K562 (cell line): Measurements from ENCODE around the gene ANO9. TPM values are rescaled to one million over a fixed set of nuclear protein-coding genes. Genes with fewer than 3 reads are reported as not detected.

Experiments used
- ARID3B ChIP-seq: fragments of 250-450 bp; sonication (Bioruptor Pico); IDR thresholded peaks from 2 replicates; pipeline ENCODE4 v1.4.0; 2020; ENCODE audit warnings: borderline replicate concordance
- E2F5 ChIP-seq: sonication (generic); formaldehyde crosslinking; IDR thresholded peaks from 2 replicates; pipeline ENCODE4 v1.8.0; 2022; ENCODE audit warnings: mild to moderate bottlenecking, missing genetic modification reagents
- FOSL1 ChIP-seq: fragments of 200-800 bp; sonication (Bioruptor generic); conservative IDR thresholded peaks from 2 replicates; pipeline ENCODE4 v1.6.1; 2016; ENCODE audit warnings: missing genetic modification characterization, missing compliant biosample characterization
- HDAC3 ChIP-seq: fragments of 450-650 bp; IDR thresholded peaks from 2 replicates; pipeline ENCODE4 v1.6.1; 2018; ENCODE audit warnings: borderline replicate concordance, mild to moderate bottlenecking, moderate library complexity; ENCODE audit not compliant: partially characterized antibody
- HMG20A ChIP-seq: fragments of 450-650 bp; formaldehyde crosslinking; conservative IDR thresholded peaks from 2 replicates; pipeline ENCODE4 v1.4.0; 2020; ENCODE audit warnings: mild to moderate bottlenecking, mixed read lengths
- ILF3 ChIP-seq: fragments of 450-650 bp; IDR thresholded peaks from 2 replicates; pipeline ENCODE4 v1.6.1; 2018; ENCODE audit warnings: antibody characterized with exemption, mild to moderate bottlenecking, moderate library complexity, borderline replicate concordance
- PHB ChIP-seq: fragments of 250-450 bp; sonication (Bioruptor Pico); IDR thresholded peaks from 2 replicates; pipeline ENCODE4 v1.5.0; 2021
- PURB ChIP-seq: sonication (generic); formaldehyde crosslinking; IDR thresholded peaks from 2 replicates; pipeline ENCODE4 v1.9.0; 2021; ENCODE audit warnings: low read depth, mild to moderate bottlenecking, missing genetic modification reagents
- SIN3B ChIP-seq: fragments of 450-650 bp; IDR thresholded peaks from 2 replicates; pipeline ENCODE4 v1.6.1; 2017; ENCODE audit warnings: low read depth, mild to moderate bottlenecking, moderate library complexity
- TFE3 ChIP-seq: fragments of 450-650 bp; formaldehyde crosslinking; IDR thresholded peaks from 2 replicates; pipeline ENCODE4 v1.4.0; 2020; ENCODE audit warnings: mild to moderate bottlenecking, mixed read lengths
- U2AF2 ChIP-seq: fragments of 200-400 bp; formaldehyde crosslinking; optimal IDR thresholded peaks from 2 replicates; pipeline ENCODE3; 2017; ENCODE audit warnings: low read depth, mild to moderate bottlenecking, low read length
- ZNF507 ChIP-seq: conservative IDR thresholded peaks from 2 replicates; pipeline ENCODE4 v1.6.1; 2017; ENCODE audit warnings: missing genetic modification characterization, missing compliant biosample characterization
- polyA plus RNA-seq, 8 experiments: library from polyadenylated mRNA; depleted of rRNA in 4 of 8; stranded (reverse) in 5 of 8; unstranded in 3 of 8; fragments of >200 nt; fragmentation: Nextera tagmentation in 2 of 8; fragmentation: Illumina TruSeq in 1 of 8; extraction: Ambion mirVana in 2 of 8; extraction: Trizol in 1 of 8; gene quantifications; 2 replicates each; pipeline versions ENCODE4 v1.2.1 to v1.2.3, GENCODE V29; 2011 to 2014; ENCODE audit warnings: inconsistent platforms in 1 of 8, missing spikeins in 1 of 8
- total RNA-seq, 7 experiments: library from RNA; depleted of rRNA in 6 of 7; stranded (reverse); fragments of >200 nt in 6 of 7; fragmentation: Illumina TruSeq in 2 of 7; extraction: Trizol in 2 of 7; gene quantifications; 2 replicates each; pipeline versions ENCODE4 v1.2.1 to v1.2.3, GENCODE V29; 2011 to 2021; ENCODE audit warnings: low replicate concordance in 1 of 7
- TF ChIP-seq, protein P1 (sequence below), 2 experiments: fragments of 450-650 bp; IDR thresholded peaks; 2 replicates each; pipeline ENCODE4 v1.6.1; 2018; ENCODE audit warnings: mild to moderate bottlenecking in 2 of 2, low read depth in 1 of 2; ENCODE audit not compliant: partially characterized antibody in 2 of 2
- TF ChIP-seq, protein P2 (sequence below): fragments of 450-650 bp; IDR thresholded peaks from one replicate; pipeline ENCODE4 v1.6.1; 2018; ENCODE audit warnings: mild to moderate bottlenecking, moderate library complexity; ENCODE audit not compliant: partially characterized antibody
- TF ChIP-seq, protein P3 (sequence below): fragments of 250-450 bp; sonication (Bioruptor Pico); IDR thresholded peaks from 2 replicates; pipeline ENCODE4 v1.8.0; 2022; ENCODE audit warnings: inconsistent platforms, mild to moderate bottlenecking, moderate library complexity, borderline replicate concordance

Gene ANO9
- total and polyA plus RNA-seq, 9 of the 15 experiments (the other 6 are each of a cell fraction or from before 2014, with no cell fraction given): 0.20 to 14.5 (median 4.5) TPM

- TF ChIP-seq ARID3B (CRISPR knock-in tag) (no peak), E2F5 (peak; percentile 80; the same call in 1 of the 2 replicates), ILF3 (no peak), FOSL1 (tag) (peak; percentile 88), ZNF507 (tag) (no peak), U2AF2 (no peak), HDAC3 (no peak), TFE3 (CRISPR knock-in tag) (peak; percentile 58), HMG20A (CRISPR knock-in tag) (no peak), PHB (CRISPR knock-in tag) (no peak), PURB (CRISPR knock-in tag) (no peak), SIN3B (no peak)
- TF ChIP-seq, protein P1, sequence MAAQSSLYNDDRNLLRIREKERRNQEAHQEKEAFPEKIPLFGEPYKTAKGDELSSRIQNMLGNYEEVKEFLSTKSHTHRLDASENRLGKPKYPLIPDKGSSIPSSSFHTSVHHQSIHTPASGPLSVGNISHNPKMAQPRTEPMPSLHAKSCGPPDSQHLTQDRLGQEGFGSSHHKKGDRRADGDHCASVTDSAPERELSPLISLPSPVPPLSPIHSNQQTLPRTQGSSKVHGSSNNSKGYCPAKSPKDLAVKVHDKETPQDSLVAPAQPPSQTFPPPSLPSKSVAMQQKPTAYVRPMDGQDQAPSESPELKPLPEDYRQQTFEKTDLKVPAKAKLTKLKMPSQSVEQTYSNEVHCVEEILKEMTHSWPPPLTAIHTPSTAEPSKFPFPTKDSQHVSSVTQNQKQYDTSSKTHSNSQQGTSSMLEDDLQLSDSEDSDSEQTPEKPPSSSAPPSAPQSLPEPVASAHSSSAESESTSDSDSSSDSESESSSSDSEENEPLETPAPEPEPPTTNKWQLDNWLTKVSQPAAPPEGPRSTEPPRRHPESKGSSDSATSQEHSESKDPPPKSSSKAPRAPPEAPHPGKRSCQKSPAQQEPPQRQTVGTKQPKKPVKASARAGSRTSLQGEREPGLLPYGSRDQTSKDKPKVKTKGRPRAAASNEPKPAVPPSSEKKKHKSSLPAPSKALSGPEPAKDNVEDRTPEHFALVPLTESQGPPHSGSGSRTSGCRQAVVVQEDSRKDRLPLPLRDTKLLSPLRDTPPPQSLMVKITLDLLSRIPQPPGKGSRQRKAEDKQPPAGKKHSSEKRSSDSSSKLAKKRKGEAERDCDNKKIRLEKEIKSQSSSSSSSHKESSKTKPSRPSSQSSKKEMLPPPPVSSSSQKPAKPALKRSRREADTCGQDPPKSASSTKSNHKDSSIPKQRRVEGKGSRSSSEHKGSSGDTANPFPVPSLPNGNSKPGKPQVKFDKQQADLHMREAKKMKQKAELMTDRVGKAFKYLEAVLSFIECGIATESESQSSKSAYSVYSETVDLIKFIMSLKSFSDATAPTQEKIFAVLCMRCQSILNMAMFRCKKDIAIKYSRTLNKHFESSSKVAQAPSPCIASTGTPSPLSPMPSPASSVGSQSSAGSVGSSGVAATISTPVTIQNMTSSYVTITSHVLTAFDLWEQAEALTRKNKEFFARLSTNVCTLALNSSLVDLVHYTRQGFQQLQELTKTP (IDR thresholded peaks at IDR 0.05; ENCODE audit: low read depth in 1 of 2, partially characterized antibody in 2 of 2): no peak
- TF ChIP-seq, protein P2, sequence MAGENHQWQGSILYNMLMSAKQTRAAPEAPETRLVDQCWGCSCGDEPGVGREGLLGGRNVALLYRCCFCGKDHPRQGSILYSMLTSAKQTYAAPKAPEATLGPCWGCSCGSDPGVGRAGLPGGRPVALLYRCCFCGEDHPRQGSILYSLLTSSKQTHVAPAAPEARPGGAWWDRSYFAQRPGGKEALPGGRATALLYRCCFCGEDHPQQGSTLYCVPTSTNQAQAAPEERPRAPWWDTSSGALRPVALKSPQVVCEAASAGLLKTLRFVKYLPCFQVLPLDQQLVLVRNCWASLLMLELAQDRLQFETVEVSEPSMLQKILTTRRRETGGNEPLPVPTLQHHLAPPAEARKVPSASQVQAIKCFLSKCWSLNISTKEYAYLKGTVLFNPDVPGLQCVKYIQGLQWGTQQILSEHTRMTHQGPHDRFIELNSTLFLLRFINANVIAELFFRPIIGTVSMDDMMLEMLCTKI: no peak
- TF ChIP-seq, protein P3, sequence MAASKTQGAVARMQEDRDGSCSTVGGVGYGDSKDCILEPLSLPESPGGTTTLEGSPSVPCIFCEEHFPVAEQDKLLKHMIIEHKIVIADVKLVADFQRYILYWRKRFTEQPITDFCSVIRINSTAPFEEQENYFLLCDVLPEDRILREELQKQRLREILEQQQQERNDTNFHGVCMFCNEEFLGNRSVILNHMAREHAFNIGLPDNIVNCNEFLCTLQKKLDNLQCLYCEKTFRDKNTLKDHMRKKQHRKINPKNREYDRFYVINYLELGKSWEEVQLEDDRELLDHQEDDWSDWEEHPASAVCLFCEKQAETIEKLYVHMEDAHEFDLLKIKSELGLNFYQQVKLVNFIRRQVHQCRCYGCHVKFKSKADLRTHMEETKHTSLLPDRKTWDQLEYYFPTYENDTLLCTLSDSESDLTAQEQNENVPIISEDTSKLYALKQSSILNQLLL (CRISPR knock-in tag): no peak
Measured at GRCh38 chr11:460331-461199, 18.8 kb upstream of the ANO9 start (continued).
